Measurements from ENCODE around the gene OLFM1. TPM values are rescaled to one million over a fixed set of nuclear protein-coding genes. Genes with fewer than 3 reads are reported as not detected.

The OLFM1 gene
- total and polyA plus RNA-seq, 7 donors, result 4.8 to 23.1 (median 11.2) TPM

DNA sequence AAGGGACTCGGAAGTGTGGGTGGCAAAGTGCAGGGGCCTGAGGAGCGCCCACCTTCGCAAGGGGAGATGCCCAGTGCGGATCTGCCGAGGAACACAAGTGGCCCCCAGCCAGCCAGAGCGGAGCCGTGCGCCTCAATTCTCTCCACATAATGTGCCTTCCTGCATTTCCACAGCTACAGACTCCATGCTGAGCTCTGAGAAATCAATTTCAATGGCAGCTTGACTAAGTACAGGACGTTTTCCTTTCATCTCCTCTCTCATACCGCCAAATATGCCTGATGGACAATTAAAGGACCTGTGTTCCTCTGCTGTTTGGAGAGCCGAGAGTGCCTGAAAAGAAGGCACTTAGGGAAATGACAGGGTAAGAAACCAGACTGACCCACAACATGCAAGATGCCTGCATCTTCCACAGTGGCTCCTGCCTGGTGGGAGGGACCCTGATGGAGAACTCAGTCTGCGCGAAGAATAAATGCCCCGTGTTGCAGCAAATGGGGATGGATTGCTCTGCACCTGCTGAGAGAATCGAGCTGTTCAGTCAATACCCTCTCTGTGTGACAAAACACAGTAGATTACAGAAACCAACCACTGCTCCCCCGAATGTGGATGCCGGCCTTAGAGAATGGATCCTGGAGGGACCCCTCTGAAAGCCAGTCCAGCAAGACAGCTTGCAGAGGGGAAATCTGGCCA lies 38.6 kb upstream of the OLFM1 start:
- Histone ChIP-seq H3K4me3 (no peak overlapping the region), H3K27ac (no peak overlapping the region), H3K36me3 (ENCODE audit: insufficient read depth in 1 of 2, low read depth in 1 of 2) (no peaks in the 10 kb centered on the region), H3K4me1 (no peaks in the 10 kb centered on the region), H3K9me3 (no peaks in the 10 kb centered on the region), H3K27me3 (ENCODE audit: insufficient read depth in 3 of 3, low read length in 2 of 3) (peaks cover 0 to 60% (median 8%) of the 10 kb centered on the region in 3 donors)
- 32 to 50% (median 38%) methylated on average over 17 of the region's 17 CpGs for WGBS, 3 donors
- no peak for DNase-seq
- TF ChIP-seq, protein P1, sequence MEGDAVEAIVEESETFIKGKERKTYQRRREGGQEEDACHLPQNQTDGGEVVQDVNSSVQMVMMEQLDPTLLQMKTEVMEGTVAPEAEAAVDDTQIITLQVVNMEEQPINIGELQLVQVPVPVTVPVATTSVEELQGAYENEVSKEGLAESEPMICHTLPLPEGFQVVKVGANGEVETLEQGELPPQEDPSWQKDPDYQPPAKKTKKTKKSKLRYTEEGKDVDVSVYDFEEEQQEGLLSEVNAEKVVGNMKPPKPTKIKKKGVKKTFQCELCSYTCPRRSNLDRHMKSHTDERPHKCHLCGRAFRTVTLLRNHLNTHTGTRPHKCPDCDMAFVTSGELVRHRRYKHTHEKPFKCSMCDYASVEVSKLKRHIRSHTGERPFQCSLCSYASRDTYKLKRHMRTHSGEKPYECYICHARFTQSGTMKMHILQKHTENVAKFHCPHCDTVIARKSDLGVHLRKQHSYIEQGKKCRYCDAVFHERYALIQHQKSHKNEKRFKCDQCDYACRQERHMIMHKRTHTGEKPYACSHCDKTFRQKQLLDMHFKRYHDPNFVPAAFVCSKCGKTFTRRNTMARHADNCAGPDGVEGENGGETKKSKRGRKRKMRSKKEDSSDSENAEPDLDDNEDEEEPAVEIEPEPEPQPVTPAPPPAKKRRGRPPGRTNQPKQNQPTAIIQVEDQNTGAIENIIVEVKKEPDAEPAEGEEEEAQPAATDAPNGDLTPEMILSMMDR (IDR thresholded peaks at IDR 0.05), result no peak
- ATAC-seq, result no peak
- intact Hi-C loops (cut with DNase I), result no loop called here

- no peaks in the 10 kb centered on the region for H3K9me3 ChIP-seq
- TF ChIP-seq, protein P1 (IDR thresholded peaks at IDR 0.05), result no peak
- WGBS, 3 donors, result 53 to 54% (median 53%) methylated on average over 7 of the region's 7 CpGs
- intact Hi-C loops (cut with DNase I), result no loop called here
- peaks cover 0 to 62% (median 8%) of the 10 kb centered on the region in 3 donors for H3K27me3 ChIP-seq (ENCODE audit: insufficient read depth in 3 of 3, low read length in 2 of 3)
- no peaks in the 10 kb centered on the region for H3K4me1 ChIP-seq
- ATAC-seq, result no peak
- no peak overlapping the region for H3K27ac ChIP-seq
- H3K4me3 ChIP-seq, result no peak overlapping the region
- DNase-seq, result no peak
- no peaks in the 10 kb centered on the region for H3K36me3 ChIP-seq (ENCODE audit: insufficient read depth in 1 of 2, low read depth in 1 of 2)
These were observed 38.0 kb upstream of the OLFM1 start for GRCh38 chr9:135049460-135049859.

- no peaks in the 10 kb centered on the region for H3K36me3 ChIP-seq (ENCODE audit: insufficient read depth in 1 of 2, low read depth in 1 of 2)
- no peak overlapping the region for H3K4me3 ChIP-seq
- intact Hi-C loops (cut with DNase I), result no loop called here
- ATAC-seq, result no peak
- H3K9me3 ChIP-seq, result no peaks in the 10 kb centered on the region
- peaks cover 0 to 62% (median 8%) of the 10 kb centered on the region in 3 donors for H3K27me3 ChIP-seq (ENCODE audit: insufficient read depth in 3 of 3, low read length in 2 of 3)
- TF ChIP-seq, protein P1 (IDR thresholded peaks at IDR 0.05), result no peak
- no peak for DNase-seq
- H3K27ac ChIP-seq, result no peak overlapping the region
- no peaks in the 10 kb centered on the region for H3K4me1 ChIP-seq
- WGBS, 3 donors, result 71 to 76% (median 76%) methylated on average over 31 of the region's 31 CpGs
These were observed 37.1 kb upstream of the OLFM1 start for GRCh38 chr9:135050072-135050990.

GRCh38 chr9:135051316-135052038 lies 36.0 kb upstream of the OLFM1 start:
- ATAC-seq (no peak), DNase-seq (no peak)
- Histone ChIP-seq H3K27ac (no peak overlapping the region), H3K27me3 (ENCODE audit: insufficient read depth in 3 of 3, low read length in 2 of 3) (peaks cover 0 to 54% (median 8%) of the 10 kb centered on the region in 3 donors), H3K36me3 (ENCODE audit: insufficient read depth in 1 of 2, low read depth in 1 of 2) (no peaks in the 10 kb centered on the region), H3K9me3 (no peaks in the 10 kb centered on the region), H3K4me1 (no peaks in the 10 kb centered on the region), H3K4me3 (no peak overlapping the region)
- TF ChIP-seq, protein P1 (IDR thresholded peaks at IDR 0.05), result no peak
- 84 to 87% (median 87%) methylated on average over 17 of the region's 17 CpGs for WGBS, 3 donors
- intact Hi-C loops (cut with DNase I), result no loop called here

Measured in psoas muscle (tissue), 8 donors.